ENCODE data around the gene TNFRSF14. TPM values are rescaled to one million over a fixed set of nuclear protein-coding genes. Genes with fewer than 3 reads are reported as not detected.

Gene TNFRSF14
- total and polyA plus RNA-seq, 9 of the 15 experiments (the other 6 are each of a cell fraction or from before 2014, with no cell fraction given) = 0.11 to 2.3 (median 0.68) TPM; not detected in 2

DNA sequence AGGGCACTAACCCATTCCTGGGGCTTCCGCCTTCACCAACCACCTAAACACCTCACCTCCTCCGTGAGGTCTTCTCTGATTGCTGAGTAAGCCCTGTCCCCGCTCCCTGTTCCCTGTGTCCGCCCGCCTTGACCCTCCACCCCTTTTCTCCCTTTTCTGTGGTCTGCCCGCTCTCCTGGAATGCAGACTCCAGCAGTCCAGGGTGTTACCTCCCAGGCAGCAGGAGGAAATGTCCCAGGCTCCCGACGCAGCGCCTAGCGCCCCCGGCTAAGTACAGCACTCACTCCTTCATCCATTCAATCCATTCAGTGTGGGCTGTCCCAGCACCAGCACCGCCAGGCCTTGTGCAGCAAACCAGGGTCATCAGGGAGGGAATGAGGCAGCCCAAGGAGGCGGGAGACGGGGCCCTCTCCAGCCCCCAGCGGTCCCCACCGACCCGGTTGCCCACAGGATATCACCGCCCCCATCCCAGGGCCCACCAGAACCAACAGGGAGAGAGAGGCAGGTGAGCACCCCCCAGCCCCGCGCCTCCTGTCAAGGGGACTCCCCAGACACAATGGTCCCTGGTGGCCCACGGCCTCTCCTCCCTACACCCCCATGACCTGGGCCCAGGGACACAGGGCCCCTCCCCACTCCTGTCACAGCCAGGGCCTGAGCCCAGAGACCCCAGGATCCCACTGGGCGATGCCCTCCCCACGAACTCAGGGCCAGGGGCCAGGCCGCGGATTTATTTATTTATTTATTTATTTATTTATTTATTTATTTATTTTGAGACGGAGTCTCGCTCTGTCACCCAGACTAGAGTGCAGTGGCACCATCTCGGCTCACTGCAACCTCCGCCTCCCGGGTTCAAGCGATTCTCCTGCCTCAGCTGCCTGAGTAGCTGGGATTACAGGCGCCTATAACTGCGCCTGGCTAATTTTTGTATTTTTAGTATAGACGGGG, 10.2 kb downstream of the TNFRSF14 start:
- intact Hi-C loops (cut with micrococcal nuclease) = no loop called here
- Histone ChIP-seq H3K4me1 (replicated peaks in 1 of 2; ENCODE audit: control insufficient read depth in 2 of 2, insufficient read depth in 2 of 2, low read length in 2 of 2) (peaks cover 0 to 46% of the 10 kb centered on the region in 2 experiments; a peak in 2 of 5 replicates), H3K9me3 (replicated peaks; ENCODE audit: control insufficient read depth, insufficient read depth, low read depth, low read length) (no peaks in the 10 kb centered on the region), H2AFZ (ENCODE audit: low read depth, low read length) (no peak overlapping the region), H3K9ac (ENCODE audit: insufficient read depth in 1 of 2, low read depth in 2 of 2, low read length in 2 of 2) (peak overlapping the region in 1 of 2 experiments; percentile 36; a peak in 1 of 4 replicates), H3K4me3 (no peak overlapping the region), H4K20me1 (replicated peaks; ENCODE audit: control insufficient read depth, insufficient read depth, low read length) (no peaks in the 10 kb centered on the region), H3K4me2 (ENCODE audit: insufficient read depth, low read length) (no peak overlapping the region), H3K27ac (ENCODE audit: extremely low read depth, low read depth, low read length) (no peak overlapping the region), H3K9me1 (ENCODE audit: control insufficient read depth, insufficient read depth, low read length) (no peaks in the 10 kb centered on the region), H3K79me2 (ENCODE audit: control insufficient read depth, insufficient read depth, low read length) (no peaks in the 10 kb centered on the region), H3K36me3 (ENCODE audit: control insufficient read depth, insufficient read depth, low read length) (no peaks in the 10 kb centered on the region), H3K27me3 (ENCODE audit: control insufficient read depth in 2 of 2, insufficient read depth in 2 of 2, low read length in 2 of 2) (peaks cover 37 to 61% of the 10 kb centered on the region in 2 experiments)
- no peak for FAIRE-seq
- peak; percentile 13; the same call in 2 of the 3 replicates for ATAC-seq
- no TSS peak for BruUV-seq (replicated peaks)
- DNase-seq (ENCODE audit: extremely low read depth in 1 of 4, low spot score in 3 of 4) = no peak
- CTCF ChIA-PET (ENCODE audit: low intra/inter-chr PET ratio) = no interaction called here
- in situ Hi-C loops (cut with MboI) = no loop called here
- 14% methylated on average over 33 of the region's 34 CpGs for WGBS (ENCODE audit: insufficient coverage, low coverage, missing lambda C conversion rate)
- POLR2A ChIA-PET = no interaction called here
- TF ChIP-seq, protein P1, sequence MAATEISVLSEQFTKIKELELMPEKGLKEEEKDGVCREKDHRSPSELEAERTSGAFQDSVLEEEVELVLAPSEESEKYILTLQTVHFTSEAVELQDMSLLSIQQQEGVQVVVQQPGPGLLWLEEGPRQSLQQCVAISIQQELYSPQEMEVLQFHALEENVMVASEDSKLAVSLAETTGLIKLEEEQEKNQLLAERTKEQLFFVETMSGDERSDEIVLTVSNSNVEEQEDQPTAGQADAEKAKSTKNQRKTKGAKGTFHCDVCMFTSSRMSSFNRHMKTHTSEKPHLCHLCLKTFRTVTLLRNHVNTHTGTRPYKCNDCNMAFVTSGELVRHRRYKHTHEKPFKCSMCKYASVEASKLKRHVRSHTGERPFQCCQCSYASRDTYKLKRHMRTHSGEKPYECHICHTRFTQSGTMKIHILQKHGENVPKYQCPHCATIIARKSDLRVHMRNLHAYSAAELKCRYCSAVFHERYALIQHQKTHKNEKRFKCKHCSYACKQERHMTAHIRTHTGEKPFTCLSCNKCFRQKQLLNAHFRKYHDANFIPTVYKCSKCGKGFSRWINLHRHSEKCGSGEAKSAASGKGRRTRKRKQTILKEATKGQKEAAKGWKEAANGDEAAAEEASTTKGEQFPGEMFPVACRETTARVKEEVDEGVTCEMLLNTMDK (IDR thresholded peaks at IDR 0.05; ENCODE audit: borderline replicate concordance, insufficient read depth, low read depth, low read length, poor library complexity, severe bottlenecking) = no peak
- TF ChIP-seq EZH2 (IDR thresholded peaks at IDR 0.05; ENCODE audit: borderline replicate concordance, low read depth, low read length) (0 out of 2 replicates have a peak, but pooled peaks have one; percentile 47), ZFP36 (IDR thresholded peaks at IDR 0.05; ENCODE audit: low read depth, low read length, partially characterized antibody) (peak; percentile 81)
